Mononuclear cell (primary cell): ENCODE results near the gene FAM156B. TPM values are rescaled to one million over a fixed set of nuclear protein-coding genes. Genes with fewer than 3 reads are reported as not detected.
A peak's percentile ranks its signal among the peaks of the same experiment; 100 is the strongest.
"Not testable (repeated sequence)": the region's sequence is repeated elsewhere in the genome, so short reads cannot be mapped to it uniquely, and the experiment has no call there.

ENCODE experiments used
- H3K27me3 ChIP-seq: 2 replicates; pipeline ENCODE4 v1.6.0; 2011; ENCODE audit warnings: low read length, control low read depth; ENCODE audit not compliant: insufficient read depth
- H3K4me1 ChIP-seq: 2 replicates; pipeline ENCODE4 v1.5.1; 2011; ENCODE audit warnings: mild to moderate bottlenecking, low read length, control low read depth; ENCODE audit not compliant: insufficient read depth
- H3K4me3 ChIP-seq: 2 replicates; pipeline ENCODE4 v1.5.1; 2011; ENCODE audit warnings: mild to moderate bottlenecking, low read length, moderate library complexity
- H3K9me3 ChIP-seq: 2 replicates; pipeline ENCODE4 v1.5.1; 2011; ENCODE audit warnings: low read depth, mild to moderate bottlenecking, control low read depth, low read length
- total RNA-seq: library from RNA; depleted of rRNA; stranded (reverse); fragments of >200 nt; gene quantifications from one replicate; pipeline ENCODE4 v1.2.3, GENCODE V29; 2012

Gene FAM156B
- total RNA-seq, 1 donor, result 6.2 TPM

DNA sequence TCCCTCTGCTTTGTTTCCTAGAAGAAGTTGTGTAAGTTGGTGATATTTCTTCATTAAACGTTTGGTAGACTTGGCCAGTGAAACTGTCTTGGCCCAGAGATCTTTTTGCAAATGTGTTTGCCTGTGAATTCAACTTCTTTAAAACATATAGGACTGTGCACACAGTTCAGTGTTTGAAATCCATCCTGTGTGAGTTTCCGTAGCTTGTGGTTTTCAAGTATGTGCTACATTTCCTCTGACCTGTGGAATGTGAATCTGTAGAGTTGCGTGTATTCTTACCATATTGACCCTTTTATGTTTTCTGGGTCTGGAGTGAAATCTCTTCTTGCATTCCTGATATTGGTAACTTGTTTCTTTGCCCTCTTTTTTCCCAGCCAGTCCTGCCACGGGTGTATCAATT is 8.9 kb downstream of the FAM156B start:
- H3K4me3 ChIP-seq, H3K9me3 ChIP-seq, H3K27me3 ChIP-seq, H3K4me1 ChIP-seq: not testable (repeated sequence)

DNA sequence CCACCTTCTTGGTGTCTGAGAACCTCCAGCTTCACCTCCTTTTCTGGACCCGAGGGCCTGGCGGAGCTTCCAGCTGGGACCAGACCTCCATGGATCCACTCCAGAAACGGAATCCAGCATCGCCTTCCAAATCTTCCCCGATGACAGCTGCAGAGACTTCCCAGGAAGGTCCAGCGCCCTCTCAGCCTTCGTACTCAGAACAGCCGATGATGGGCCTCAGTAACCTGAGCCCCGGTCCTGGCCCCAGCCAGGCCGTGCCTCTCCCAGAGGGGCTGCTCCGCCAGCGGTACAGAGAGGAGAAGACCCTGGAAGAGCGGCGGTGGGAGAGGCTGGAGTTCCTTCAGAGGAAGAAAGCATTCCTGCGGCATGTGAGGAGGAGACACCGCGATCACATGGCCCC is 10.0 kb downstream of the FAM156B start:
- H3K4me3 ChIP-seq, H3K27me3 ChIP-seq, H3K9me3 ChIP-seq, H3K4me1 ChIP-seq: not testable (repeated sequence)

DNA sequence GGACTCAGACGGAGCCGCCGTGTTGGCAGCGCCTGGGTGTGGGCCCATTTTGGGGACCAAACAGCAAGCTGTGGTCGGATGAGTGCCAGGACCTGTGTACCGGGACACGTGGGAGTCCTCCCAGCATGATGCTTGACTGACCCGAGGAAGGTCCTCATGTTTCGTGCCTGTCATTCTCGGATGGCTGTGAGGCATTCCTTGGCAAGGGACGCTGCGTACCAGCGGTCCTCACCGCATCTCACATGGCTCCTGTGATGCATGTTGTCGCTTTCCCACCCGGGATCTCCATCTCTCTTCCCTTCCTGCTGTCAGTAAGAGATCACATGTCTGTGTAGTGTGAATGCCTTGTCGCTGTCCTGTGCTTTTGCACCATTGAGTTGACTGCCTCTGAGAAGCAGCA is 10.8 kb downstream of the FAM156B start:
- not testable (repeated sequence) for H3K4me3 ChIP-seq, H3K9me3 ChIP-seq, H3K4me1 ChIP-seq, H3K27me3 ChIP-seq

DNA sequence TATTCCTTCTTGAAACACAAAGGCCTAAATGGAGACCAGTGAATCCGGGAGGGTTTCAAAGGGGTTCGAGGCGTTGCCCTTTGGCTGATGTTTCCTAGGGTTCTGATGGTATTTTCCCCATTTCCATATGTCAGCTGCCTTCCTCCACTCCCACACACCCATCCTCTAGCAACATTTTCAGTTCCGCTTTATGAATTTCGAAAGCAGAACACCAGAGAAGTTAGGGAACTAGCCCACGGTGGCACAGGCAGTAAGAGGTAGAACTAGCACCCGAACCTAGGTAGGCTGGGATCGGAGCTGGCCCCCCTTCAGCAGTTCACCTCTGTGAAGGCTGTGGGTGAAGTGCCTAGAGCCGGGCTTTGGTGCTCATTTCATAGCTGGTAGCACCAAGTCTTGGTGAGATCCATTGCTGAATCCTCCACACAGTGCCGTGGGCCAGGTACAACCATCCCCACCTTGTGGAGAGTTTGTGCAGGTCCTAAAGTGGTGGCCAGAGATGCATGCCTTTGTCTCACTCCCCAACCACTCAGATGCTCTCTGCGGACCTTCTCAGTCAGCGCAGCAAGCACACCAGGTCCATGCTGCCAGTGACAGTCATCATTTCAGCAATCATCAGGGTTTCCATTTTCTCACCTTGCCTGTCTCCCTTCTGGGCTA is 12.3 kb downstream of the FAM156B start:
- not testable (repeated sequence) for H3K4me3 ChIP-seq, H3K27me3 ChIP-seq, H3K4me1 ChIP-seq, H3K9me3 ChIP-seq

DNA sequence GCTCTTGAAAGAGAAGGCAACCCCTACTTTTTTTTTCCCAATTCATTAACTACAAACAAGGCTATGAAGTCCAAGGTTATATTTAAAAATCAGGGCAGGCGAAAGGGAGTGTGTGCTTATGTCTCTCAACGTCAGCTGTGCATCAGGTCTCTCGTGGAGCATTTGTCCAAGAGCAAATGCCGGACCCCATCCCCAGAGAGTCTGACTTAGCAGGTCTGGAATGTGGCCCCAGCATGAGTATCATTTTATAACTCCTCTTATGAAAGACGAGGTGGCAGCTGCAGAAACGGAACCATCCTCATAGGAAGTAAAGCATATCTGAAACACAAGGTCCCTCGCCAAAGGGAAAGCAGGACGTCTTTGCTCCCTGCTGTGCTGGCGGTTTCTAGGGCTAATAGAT is 16.6 kb downstream of the FAM156B start:
- not testable (repeated sequence) for H3K4me1 ChIP-seq, H3K4me3 ChIP-seq, H3K27me3 ChIP-seq, H3K9me3 ChIP-seq

DNA sequence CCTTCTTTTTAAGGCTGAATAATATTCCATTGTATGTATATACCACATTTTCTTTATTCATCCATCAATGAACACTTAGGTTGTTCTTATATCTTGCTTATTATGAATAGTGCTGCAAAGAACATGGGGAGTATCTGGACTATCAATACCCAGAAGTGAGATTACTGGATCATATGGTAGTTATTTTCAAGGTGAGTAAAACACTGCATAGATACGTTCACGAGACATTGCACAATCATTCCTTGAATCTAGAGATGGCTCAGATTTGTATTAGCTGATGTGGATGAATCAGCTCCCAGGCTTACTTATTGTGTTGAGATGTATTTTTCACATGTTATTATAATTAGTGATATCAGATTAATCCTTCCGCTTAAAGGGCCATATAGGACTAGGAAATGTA is 17.6 kb downstream of the FAM156B start:
- H3K4me3 ChIP-seq, H3K4me1 ChIP-seq, H3K27me3 ChIP-seq, H3K9me3 ChIP-seq: not testable (repeated sequence)

DNA sequence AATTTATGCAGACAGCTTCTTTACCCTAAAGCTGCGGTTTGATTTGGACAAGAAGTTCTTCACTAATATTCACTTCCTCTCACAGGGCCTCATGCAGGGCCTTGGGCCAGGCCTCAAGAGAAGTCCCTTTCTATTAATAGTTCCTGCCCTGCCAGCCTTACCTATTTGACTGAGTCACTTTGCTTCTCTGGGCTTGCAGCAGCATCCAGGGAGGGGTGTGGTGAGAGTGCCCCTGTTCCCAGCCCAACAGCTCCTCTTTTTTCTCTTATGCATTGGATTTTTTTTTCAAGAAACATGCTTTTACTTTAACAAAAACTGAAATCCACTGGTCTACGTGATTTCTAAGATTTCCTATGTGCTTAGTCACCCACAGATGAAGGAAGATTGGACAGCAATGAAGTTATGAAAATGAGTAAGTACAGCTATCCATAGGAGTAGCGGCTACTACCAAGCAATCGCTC is 26.7 kb downstream of the FAM156B start:
- H3K4me3 ChIP-seq, result no peak overlapping the region
- no peaks in the 10 kb centered on the region for H3K27me3 ChIP-seq
- H3K4me1 ChIP-seq, result peaks cover 22% of the 10 kb centered on the region
- no peaks in the 10 kb centered on the region for H3K9me3 ChIP-seq

DNA sequence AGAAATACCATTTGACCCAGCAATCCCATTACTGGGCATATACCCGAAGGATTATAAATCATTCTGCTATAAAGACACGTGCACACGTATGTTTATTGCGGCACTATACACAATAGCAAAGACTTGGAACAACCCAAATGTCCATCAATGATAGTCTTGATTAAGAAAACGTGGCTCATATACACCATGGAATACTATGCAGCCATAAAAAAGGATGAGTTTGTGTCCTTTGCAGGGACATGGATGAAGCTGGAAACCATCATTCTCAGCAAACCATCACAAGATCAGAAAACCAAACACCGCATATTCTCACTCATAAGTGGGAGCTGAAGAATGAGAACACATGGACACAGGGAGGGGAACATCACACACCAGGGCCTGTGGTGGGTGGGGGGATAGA is 33.1 kb downstream of the FAM156B start:
- H3K27me3 ChIP-seq, H3K4me1 ChIP-seq, H3K9me3 ChIP-seq, H3K4me3 ChIP-seq: not testable (repeated sequence)

DNA sequence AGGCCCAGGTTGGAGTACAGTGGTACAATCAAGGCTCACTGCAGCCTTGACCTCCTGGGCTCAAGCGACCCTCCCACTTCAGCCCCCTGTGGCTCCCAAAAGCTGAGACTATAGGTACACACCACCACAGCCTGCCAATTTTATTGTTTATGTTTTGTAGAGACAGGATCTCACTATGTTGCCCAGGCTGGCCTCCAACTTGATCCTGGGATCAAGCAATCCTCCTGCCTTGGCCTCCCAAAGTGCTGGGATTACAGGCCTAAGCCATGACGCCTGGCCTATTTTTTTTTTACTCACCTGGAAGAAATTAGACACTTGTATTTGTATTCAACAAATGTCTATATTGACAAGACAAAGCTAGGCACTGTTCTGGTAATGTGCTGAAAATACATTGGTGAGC is 36.1 kb downstream of the FAM156B start:
- peaks cover 7% of the 10 kb centered on the region for H3K4me1 ChIP-seq
- no peak overlapping the region for H3K4me3 ChIP-seq
- H3K9me3 ChIP-seq, result no peaks in the 10 kb centered on the region
- no peaks in the 10 kb centered on the region for H3K27me3 ChIP-seq

DNA sequence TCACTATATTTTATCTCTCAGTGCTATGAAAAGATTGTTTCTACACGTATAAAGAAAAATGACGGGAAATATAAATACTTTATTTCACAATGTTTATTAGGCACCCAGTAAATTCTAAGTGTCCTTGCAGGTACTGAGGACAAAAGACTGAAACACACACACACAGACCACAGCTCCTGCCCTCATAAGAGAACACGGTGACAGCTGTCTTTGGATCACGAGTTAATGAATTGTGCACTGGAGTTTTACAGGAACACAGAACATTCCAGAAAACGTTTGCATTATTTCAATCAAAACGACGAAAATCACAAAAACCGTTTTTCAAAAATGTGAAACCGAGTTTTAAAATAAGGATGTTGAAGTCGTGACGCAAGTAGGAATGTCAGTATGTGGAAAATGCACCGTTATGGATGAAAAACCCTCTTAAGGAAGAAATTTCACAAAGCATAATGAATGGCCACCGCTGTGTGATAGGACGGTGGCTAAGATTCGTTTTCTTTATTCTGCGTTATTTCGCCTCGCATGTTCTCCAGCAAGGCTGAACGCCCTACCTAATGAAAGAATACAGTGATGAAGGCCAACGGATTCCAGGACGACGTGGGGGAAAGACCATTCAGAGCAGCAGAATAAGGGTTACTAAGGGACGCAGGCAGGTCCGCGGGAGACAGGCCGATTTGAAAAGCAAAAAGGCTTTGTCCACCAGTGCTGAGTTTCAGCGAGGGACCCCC is 37.0 kb downstream of the FAM156B start:
- Histone ChIP-seq H3K4me1 (peaks cover 7% of the 10 kb centered on the region), H3K27me3 (no peaks in the 10 kb centered on the region), H3K4me3 (peak overlapping the region; percentile 65), H3K9me3 (no peaks in the 10 kb centered on the region)

DNA sequence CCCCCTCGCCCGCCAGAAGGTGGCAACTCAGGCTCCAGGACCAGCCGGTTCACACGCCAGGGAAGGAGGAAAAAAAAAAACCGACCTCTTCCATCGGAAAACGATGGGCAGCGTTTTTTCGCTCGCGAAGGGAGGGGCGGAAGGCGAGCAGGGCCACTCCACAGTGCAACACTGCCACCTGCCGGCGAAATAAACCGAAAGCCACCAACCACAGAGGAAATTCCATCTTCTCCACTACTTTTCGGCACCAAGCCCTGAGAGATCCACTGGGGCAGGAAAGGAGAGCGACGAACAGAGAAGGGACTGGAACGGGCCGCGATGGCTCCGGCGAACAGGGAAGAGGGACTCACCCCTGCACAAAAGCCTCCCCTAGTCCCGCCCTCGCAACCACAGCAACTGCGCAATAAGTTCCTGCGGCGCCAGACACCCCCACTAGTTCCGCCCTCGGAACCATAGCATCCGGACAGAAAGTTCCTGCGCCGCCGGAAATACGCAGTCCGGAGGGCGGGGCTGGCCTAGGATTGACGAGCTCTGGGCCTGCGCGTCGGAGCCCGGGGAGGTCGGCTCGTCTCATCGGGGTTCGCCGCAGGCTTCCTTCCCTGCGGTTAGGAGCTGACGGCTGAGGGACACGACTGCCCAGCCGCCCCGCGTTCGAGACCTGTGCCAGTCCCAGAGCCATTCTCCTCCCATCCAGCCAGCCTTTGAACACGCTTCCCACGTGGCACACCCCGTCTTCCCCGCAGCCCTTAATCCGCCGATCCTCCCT is 37.8 kb downstream of the FAM156B start:
- peak overlapping the region; percentile 65 for H3K4me3 ChIP-seq
- H3K27me3 ChIP-seq, result no peaks in the 10 kb centered on the region
- peaks cover 7% of the 10 kb centered on the region for H3K4me1 ChIP-seq
- no peaks in the 10 kb centered on the region for H3K9me3 ChIP-seq

DNA sequence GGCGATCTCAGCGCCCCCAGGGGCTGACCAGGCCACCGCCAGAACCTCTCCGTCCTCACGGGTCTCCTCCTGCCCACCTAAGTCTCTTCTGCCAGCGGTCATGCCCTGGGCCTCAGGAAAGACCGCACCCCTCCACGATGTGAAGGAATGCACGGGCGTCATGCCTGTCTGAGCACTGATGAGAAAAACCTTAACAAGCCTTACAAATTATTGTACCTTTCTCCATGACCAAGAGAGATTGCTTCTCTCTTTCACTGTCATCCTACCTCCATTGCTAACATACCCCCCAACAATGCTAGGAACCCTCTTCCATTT is 38.3 kb downstream of the FAM156B start:
- peak overlapping the region; percentile 65 for H3K4me3 ChIP-seq
- H3K9me3 ChIP-seq, H3K27me3 ChIP-seq, H3K4me1 ChIP-seq: not testable (repeated sequence)

DNA sequence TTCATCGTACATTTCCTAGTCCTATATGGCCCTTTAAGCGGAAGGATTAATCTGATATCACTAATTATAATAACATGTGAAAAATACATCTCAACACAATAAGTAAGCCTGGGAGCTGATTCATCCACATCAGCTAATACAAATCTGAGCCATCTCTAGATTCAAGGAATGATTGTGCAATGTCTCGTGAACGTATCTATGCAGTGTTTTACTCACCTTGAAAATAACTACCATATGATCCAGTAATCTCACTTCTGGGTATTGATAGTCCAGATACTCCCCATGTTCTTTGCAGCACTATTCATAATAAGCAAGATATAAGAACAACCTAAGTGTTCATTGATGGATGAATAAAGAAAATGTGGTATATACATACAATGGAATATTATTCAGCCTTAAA is 43.6 kb downstream of the FAM156B start:
- H3K4me3 ChIP-seq, H3K27me3 ChIP-seq, H3K9me3 ChIP-seq, H3K4me1 ChIP-seq: not testable (repeated sequence)

DNA sequence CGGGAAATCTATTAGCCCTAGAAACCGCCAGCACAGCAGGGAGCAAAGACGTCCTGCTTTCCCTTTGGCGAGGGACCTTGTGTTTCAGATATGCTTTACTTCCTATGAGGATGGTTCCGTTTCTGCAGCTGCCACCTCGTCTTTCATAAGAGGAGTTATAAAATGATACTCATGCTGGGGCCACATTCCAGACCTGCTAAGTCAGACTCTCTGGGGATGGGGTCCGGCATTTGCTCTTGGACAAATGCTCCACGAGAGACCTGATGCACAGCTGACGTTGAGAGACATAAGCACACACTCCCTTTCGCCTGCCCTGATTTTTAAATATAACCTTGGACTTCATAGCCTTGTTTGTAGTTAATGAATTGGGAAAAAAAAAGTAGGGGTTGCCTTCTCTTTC is 44.6 kb downstream of the FAM156B start:
- H3K9me3 ChIP-seq, H3K4me3 ChIP-seq, H3K4me1 ChIP-seq, H3K27me3 ChIP-seq: not testable (repeated sequence)

DNA sequence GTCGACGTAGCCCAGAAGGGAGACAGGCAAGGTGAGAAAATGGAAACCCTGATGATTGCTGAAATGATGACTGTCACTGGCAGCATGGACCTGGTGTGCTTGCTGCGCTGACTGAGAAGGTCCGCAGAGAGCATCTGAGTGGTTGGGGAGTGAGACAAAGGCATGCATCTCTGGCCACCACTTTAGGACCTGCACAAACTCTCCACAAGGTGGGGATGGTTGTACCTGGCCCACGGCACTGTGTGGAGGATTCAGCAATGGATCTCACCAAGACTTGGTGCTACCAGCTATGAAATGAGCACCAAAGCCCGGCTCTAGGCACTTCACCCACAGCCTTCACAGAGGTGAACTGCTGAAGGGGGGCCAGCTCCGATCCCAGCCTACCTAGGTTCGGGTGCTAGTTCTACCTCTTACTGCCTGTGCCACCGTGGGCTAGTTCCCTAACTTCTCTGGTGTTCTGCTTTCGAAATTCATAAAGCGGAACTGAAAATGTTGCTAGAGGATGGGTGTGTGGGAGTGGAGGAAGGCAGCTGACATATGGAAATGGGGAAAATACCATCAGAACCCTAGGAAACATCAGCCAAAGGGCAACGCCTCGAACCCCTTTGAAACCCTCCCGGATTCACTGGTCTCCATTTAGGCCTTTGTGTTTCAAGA is 48.8 kb downstream of the FAM156B start:
- not testable (repeated sequence) for H3K9me3 ChIP-seq, H3K4me1 ChIP-seq, H3K4me3 ChIP-seq, H3K27me3 ChIP-seq
